ENCODE results near the gene NLRP4.
"Not testable (repeated sequence)": the region's sequence is repeated elsewhere in the genome, so short reads cannot be mapped to it uniquely, and the experiment has no call there.

The NLRP4 gene

DNA sequence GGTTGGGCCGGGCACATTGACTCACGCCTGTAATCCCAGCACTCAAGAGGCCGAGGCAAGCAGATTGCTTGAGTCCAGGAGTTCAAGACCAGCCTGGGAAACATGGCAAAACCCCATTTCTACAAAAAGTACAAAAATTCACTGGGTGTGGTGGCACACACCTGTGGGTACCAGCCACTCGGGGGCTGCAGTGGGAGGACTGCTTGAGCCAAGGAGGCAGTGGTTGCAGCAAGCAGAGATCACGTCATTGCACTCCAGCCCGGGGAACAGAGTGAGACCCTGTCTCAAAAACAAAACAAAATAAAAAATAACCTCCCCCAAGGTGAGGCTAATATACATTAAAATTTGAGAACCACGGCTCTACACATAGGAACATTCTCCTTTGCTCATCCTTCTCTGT is 70.9 kb downstream of the NLRP4 start:
- no peak for ATAC-seq (replicated peaks)
- H3K9me3 Mint-ChIP-seq = peaks cover 2 to 18% of the 10 kb centered on the region in 2 donors

DNA sequence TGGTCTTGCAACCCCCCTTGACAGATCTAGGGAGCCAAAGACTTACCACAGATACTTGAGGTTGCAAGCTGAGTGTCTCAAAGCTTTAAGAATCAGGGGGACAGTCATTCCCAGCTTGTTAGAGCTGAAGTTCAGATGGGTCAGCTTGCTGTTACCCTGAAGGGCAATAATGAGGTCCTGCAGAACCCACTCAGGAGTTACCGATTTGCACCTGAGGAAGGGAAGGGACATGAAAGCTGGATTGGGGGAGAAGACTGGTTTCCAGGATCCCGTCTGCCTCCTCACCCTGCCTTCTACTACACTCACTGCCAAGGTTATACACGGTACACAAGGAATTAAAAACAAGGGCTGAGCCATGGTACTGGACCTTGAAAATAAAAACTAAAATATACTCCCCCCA is 71.4 kb downstream of the NLRP4 start:
- peaks cover 28 to 30% of the 10 kb centered on the region in 2 donors for H3K27me3 Mint-ChIP-seq
- H3K9me3 Mint-ChIP-seq = peaks cover 2 to 18% of the 10 kb centered on the region in 2 donors
- H3K27ac Mint-ChIP-seq = no peak overlapping the region
- no peaks in the 10 kb centered on the region for H3K36me3 Mint-ChIP-seq (ENCODE audit: insufficient read depth)
- no peak overlapping the region for H3K4me3 Mint-ChIP-seq
- no peaks in the 10 kb centered on the region for H3K4me1 Mint-ChIP-seq (ENCODE audit: low read depth in 2 of 2)
- DNase-seq (no peak), ATAC-seq (replicated peaks) (no peak)

More for the DNA sequence above, 70.9 kb downstream of the NLRP4 start:
- peaks cover 28 to 30% of the 10 kb centered on the region in 2 donors for H3K27me3 Mint-ChIP-seq
- H3K4me1 Mint-ChIP-seq (ENCODE audit: low read depth in 2 of 2) = no peaks in the 10 kb centered on the region
- H3K36me3 Mint-ChIP-seq (ENCODE audit: insufficient read depth) = no peaks in the 10 kb centered on the region
- H3K4me3 Mint-ChIP-seq = no peak overlapping the region
- H3K27ac Mint-ChIP-seq = no peak overlapping the region
- no peak for DNase-seq

- Mint-ChIP-seq H3K27ac (no peak overlapping the region), H3K4me1 (ENCODE audit: low read depth in 2 of 2) (no peaks in the 10 kb centered on the region), H3K9me3 (peaks cover 3 to 13% of the 10 kb centered on the region in 2 donors), H3K27me3 (peaks cover 18 to 23% of the 10 kb centered on the region in 2 donors), H3K36me3 (ENCODE audit: insufficient read depth) (no peaks in the 10 kb centered on the region), H3K4me3 (no peak overlapping the region)
- DNase-seq (no peak), ATAC-seq (replicated peaks) (no peak)
Observed at GRCh38 chr19:55909801-55910200, 73.5 kb downstream of the NLRP4 start.

- H3K4me1 Mint-ChIP-seq (ENCODE audit: low read depth in 2 of 2) = no peaks in the 10 kb centered on the region
- no peak overlapping the region for H3K4me3 Mint-ChIP-seq
- ATAC-seq (replicated peaks) = no peak
- H3K36me3 Mint-ChIP-seq (ENCODE audit: insufficient read depth) = no peaks in the 10 kb centered on the region
- no peak overlapping the region for H3K27ac Mint-ChIP-seq
- DNase-seq = no peak
- H3K9me3 Mint-ChIP-seq = peaks cover 5 to 30% of the 10 kb centered on the region in 2 donors
- H3K27me3 Mint-ChIP-seq = peaks cover 12 to 34% of the 10 kb centered on the region in 2 donors
Observed at GRCh38 chr19:55912916-55913315, 76.6 kb downstream of the NLRP4 start.

GRCh38 chr19:55913643-55914268 is 77.4 kb downstream of the NLRP4 start:
- peaks cover 12 to 34% of the 10 kb centered on the region in 2 donors for H3K27me3 Mint-ChIP-seq
- no peak for DNase-seq
- peaks cover 8 to 30% of the 10 kb centered on the region in 2 donors for H3K9me3 Mint-ChIP-seq
- H3K4me3 Mint-ChIP-seq = no peak overlapping the region
- no peak overlapping the region for H3K27ac Mint-ChIP-seq
- no peaks in the 10 kb centered on the region for H3K4me1 Mint-ChIP-seq (ENCODE audit: low read depth in 2 of 2)
- ATAC-seq (replicated peaks) = no peak
- no peaks in the 10 kb centered on the region for H3K36me3 Mint-ChIP-seq (ENCODE audit: insufficient read depth)

DNA sequence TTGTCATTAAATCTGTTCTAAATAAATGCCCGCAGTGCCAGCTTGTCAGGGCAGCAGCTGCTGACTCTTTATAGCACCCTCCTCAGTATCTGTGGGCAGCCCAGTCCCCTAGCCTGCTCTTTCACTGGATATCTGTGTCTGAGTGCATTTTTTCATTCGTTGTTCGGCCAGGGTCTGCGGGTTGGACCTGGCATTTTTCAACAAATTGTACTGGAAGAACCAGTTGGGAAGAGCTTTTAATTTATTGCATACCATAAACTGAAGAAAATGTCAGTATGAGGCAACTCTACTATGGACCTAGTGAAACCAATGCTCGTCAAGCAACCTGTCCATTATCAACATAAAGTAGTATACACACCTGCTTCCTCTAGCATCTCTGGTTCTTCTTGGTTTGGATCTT is 87.2 kb downstream of the NLRP4 start:
- DNase-seq = no peak
- Mint-ChIP-seq H3K36me3 (ENCODE audit: insufficient read depth) (no peaks in the 10 kb centered on the region), H3K4me3 (no peak overlapping the region), H3K4me1 (ENCODE audit: low read depth in 2 of 2) (no peaks in the 10 kb centered on the region), H3K27me3 (peaks cover 13 to 14% of the 10 kb centered on the region in 2 donors), H3K9me3 (peaks cover 5 to 31% of the 10 kb centered on the region in 2 donors), H3K27ac (no peak overlapping the region)
- ATAC-seq (replicated peaks) = no peak

DNA sequence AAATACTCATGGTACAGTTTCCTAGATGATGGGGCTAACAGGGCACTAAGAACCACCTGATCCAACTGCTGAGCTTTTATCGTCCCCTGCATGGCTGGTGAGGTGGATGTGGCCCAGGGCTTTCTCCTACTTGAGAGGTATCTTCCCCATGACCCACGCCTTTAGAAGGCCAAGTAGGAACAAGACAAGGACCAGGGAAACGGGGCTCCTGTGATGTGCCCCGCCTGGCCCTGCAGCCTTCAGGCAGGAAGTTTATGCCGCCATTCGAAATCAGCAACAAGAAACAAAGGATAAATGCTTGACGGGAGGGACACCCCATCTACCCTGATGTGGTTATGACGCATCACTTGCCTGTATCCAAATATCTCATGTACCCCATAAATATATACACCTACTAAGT is 91.7 kb downstream of the NLRP4 start:
- no peaks in the 10 kb centered on the region for H3K36me3 Mint-ChIP-seq (ENCODE audit: insufficient read depth)
- H3K27ac Mint-ChIP-seq = no peak overlapping the region
- DNase-seq = no peak
- no peaks in the 10 kb centered on the region for H3K4me1 Mint-ChIP-seq (ENCODE audit: low read depth in 2 of 2)
- H3K4me3 Mint-ChIP-seq = no peak overlapping the region
- ATAC-seq (replicated peaks) = no peak
- peaks cover 7 to 14% of the 10 kb centered on the region in 2 donors for H3K9me3 Mint-ChIP-seq
- peaks cover 13 to 14% of the 10 kb centered on the region in 2 donors for H3K27me3 Mint-ChIP-seq

DNA sequence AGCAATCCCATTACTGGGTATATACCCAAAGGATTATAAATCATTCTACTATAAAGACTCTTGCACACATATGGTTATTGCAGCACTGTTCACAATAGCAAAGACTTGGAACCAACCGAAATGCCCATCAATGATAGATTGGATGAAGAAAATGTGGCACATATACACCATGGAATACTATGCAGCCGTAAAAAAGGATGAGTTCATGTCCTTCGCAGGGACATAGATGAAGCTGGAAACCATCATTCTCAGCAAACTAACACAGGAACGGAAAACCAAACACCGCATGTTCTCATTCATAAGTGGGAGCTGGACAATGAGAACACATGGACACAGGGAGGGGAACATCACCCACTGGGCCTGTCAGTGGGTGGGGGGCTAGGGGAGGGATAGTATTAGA is 92.9 kb downstream of the NLRP4 start:
- H3K4me3 Mint-ChIP-seq; H3K4me1 Mint-ChIP-seq (ENCODE audit: low read depth in 2 of 2); H3K36me3 Mint-ChIP-seq (ENCODE audit: insufficient read depth); DNase-seq; ATAC-seq (replicated peaks); H3K9me3 Mint-ChIP-seq; H3K27ac Mint-ChIP-seq: not testable (repeated sequence)
- H3K27me3 Mint-ChIP-seq = peaks cover 13 to 14% of the 10 kb centered on the region in 2 donors

DNA sequence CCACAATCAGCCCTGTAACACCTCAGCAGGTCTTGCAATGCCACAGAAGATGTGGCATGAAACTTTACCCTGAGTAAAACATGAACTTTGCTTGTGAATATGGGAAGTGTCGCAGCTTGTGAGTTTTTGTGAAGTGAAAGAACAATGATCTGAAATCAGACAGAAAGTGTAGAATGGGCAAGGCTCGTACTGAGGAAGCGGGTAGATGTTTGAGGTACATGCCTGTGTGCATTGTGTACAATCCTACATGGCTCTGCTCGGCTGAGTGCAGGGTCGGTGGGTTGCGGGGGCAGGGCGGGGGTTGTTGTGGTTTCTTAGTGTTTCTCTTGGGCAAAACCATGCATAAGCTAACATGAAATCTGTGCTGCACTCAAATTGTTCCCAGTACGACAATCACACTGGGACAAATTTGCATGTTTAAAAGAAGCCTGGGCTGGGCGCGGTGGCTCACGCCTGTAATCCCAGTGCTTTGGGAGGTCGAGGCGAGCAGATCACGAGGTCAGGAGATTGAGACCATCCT is 94.7 kb downstream of the NLRP4 start:
- H3K4me1 Mint-ChIP-seq (ENCODE audit: low read depth in 2 of 2) = no peaks in the 10 kb centered on the region
- peaks cover 0 to 10% of the 10 kb centered on the region in 2 donors for H3K9me3 Mint-ChIP-seq
- H3K4me3 Mint-ChIP-seq = no peak overlapping the region
- ATAC-seq (replicated peaks) (no peak), DNase-seq (no peak)
- H3K27me3 Mint-ChIP-seq = peaks cover under 1 to 2% of the 10 kb centered on the region in 2 donors
- H3K36me3 Mint-ChIP-seq (ENCODE audit: insufficient read depth) = no peaks in the 10 kb centered on the region
- no peak overlapping the region for H3K27ac Mint-ChIP-seq

Measured in effector memory CD8-positive, alpha-beta T cell (primary cell).